Stimulated activated CD8-positive, alpha-beta memory T cell treated with anti-CD3 and anti-CD28 coated beads, Interleukin-7, amount 100 ng/mL, for 1 hour (primary cell): ENCODE data around the gene GDI1.
"Not testable (repeated sequence)": the region's sequence is repeated elsewhere in the genome, so short reads cannot be mapped to it uniquely, and the experiment has no call there.

Experiments
- DNase-seq, 2 donors: peaks; one replicate each; pipeline ENCODE4 v3.0.0-alpha.2; 2020; ENCODE audit warnings: low read depth in 2 of 2

GDI1 gene

DNA sequence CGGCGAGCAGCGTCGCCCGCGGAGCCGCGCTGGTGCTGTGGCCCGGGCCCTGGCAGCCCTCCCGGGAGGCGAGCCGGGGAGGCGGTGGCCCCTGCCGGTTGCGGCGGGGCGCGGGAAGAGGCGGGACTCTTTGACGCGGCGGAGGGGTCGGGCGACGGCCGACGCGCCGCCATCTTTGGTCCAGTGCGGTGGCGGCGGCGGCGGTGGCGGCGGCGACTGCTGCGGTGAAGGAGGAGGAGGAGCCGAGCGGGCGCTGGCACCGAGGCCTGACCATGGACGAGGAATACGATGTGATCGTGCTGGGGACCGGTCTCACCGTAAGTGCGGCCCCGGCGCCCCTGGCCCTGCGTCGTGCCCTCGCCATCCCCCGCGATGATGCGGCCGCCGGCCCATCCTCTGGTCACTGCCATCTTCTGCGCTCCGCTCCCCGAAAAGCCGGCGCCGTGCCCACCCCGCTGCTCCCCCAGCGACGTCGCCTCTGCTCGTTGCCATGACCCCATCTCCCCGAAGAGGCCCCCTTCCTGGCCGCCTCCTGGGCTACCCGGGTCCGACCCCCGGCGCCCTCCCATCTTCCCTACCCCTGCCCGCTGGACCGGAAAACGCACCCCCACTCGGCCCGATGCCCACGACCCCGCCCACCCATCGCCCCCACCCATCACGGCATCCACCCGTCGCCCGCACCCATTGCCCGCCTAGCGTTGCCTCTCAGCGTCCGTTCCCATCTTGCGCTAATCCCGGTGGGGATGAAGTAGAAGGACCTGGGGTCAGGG, at the start of gene GDI1:
Gene GDI1, plus strand, starts transcription at position 172 of the 770 bp plus-strand sequence. Its CDS starts 101 bp downstream, at position 273.
- DNase-seq: no peak

DNA sequence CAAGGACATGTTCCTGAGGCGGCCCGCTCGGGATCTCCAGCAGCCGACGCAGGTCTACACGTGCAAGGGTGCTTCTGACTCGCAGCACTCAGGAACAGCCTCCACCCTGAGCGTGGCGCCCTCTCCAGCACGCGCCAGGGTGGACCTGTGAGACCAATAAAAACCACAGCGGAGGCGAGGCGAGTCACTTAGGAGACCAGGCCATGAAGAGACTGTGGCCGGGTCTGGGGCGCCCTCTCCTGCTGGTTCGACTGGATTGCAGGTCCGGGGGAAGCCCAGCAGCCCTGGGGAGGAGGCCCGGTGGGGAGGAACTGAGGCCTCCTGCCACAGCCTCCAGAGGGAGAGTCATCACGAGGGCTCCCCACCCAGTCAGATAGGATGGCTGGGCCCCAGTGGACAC, 48.9 kb upstream of the GDI1 start:
- DNase-seq: not testable (repeated sequence)

DNA sequence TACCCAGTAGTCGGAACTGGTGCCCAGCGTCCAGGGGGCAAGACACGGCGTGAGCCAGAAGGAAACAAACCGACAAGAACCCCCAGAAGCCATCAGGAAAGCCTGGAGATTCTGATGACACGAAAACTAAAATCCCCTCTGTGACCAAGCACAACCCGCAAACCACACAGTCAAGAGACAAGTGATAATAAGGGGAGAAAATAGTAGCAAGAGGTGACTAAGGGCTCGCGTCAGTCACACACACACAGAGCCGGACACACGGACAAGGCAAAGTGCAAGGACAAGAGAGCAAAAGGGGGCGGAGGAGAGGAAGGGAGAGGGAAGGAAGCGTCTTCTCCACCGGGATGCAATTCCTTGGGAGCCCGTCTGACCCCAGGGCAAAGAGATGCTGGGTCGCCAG, 48.3 kb upstream of the GDI1 start:
- not testable (repeated sequence) for DNase-seq

DNA sequence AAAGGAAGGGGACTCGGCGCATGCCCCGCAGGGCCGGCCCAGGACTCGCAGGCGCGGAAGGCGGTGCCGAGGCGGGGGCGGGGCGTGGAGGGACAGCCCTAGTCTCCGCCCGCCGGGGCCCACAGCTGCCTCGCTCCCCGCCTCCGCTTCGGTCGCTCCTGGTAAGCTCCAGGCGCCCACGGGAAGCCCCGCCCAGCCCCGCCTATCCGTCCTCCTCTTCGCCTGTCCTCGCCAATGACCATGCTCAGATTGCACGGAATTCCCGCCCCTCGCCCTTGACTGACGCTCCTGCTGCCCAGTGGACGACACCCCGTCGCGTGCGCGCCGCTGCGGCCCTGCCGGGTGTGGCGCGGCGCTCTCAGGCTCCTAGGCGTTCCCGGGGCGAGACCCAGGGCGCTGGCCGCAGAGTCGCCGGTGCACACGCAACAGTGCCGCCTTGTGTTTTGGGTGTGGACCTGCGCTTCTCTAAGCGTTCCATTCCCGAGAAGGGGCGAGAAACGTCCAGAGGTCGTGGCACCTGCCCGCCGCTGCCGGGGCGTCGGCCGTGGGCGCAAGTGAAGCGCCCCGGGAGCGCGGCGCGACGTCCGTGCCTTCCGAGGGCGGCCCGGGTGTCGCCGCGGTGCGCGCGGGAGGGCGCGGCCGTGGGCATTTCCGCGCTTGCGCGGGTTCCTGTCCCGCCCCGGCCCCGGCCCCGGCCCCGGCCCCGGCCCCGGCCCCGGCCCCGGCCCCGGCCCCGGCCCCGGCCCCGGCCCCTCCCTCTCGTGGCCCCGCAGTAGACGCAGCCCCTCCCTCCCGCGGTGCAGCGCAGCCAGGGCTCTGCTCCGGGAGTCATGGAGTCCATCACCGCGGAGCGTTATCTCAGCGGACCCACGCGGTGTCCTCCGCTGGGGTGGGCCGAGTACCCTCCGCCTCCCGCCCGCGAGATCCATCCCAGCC, 46.9 kb upstream of the GDI1 start:
- not testable (repeated sequence) for DNase-seq

DNA sequence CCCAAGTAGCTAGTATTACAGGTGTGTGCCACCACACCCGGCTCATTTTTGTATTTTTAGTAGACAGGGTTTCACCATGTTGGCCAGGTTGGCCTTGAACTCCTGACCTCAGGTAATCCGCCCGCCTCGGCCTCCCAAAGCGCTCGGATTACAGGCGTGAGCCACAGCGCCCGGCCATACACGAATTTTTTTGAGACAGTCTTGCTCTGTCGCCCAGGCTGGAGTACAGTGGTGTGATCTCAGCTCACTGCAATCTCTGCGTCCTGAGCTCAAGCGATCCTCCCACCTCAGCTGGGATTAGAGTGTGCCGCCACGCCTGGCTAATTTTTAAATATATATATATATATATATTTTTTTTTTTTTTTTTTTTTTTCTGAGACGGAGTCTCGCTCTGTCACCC, 40.6 kb upstream of the GDI1 start:
- not testable (repeated sequence) for DNase-seq

DNA sequence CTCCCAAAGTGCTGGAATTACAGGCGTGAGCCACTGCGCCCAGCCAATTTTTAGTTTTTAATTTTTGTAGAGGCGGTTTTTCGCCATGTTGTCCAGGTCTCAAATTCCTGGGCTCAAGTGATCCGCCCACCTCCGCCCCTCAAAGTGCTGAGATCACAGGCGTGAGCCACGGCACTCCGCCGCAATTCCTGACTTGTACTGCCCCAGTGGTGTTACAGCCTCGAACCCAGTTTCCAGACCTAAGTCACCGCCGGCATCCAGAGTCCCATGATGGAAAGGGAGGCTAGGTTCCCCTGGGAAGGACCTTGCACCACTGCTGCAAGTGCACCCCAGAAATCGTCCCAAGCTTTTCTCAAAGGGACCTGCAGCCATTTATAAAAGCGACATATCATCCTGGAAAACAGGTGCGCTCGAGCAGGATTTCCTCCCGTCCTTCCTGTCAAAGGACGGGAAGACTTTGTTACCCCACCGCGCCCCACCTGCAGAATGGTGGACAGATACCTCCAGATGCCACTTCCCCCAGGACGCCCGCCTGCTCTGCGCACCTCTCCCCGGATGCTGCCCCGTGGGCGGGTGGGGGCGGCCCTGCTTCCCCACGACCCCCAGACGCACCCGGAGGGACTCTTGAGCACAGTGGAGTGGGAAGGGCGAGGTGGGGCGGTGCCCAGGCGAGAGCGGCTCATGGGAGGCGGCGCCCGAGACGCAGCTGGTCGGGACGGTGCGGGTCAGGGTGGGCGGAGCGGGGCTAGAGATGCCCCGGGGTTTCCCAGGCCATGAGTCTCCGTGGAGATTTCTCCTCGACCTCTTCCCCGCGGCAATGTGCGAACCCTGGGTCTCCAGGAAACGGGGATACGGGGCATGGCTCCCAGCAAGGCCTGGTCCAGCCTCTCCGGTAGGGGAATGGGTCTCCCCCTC, 39.7 kb upstream of the GDI1 start:
- DNase-seq: no peak

DNA sequence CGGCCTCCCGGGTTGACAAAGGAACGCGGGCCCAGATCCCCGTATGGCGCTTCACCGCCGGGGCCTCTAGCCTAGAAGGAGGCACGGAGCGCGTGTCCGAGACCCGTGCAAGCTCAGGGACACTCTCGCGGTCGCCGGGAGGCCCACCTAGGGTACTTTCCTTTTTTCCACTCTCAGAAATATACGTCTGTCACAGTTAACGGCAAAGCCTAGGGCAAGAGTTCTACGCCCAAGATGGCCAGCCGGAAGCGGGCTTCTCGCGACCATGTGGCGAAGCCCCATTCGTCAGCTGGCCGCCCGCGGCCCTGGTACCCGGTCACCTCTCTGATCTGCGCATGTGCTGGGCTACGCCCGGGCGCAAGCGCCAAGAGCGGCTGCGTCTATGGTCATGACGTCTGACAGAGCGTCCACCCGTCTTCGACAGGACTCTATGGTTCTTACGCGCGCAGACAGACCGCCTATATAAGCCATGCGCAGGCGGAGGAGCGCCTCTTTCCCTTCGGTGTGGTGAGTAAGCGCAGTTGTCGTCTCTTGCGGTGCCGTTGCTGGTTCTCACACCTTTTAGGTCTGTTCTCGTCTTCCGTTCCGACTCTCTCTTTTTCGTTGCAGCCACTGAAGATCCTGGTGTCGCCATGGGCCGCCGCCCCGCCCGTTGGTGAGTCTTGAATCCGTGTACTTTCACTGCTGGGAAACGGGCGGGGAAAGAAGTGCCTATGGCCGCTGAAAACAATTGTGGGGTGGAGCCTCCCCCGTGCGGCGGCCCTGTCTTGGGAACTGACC, 38.9 kb upstream of the GDI1 start, which contains the start of gene RPL10:
Gene RPL10, plus strand, starts transcription at position 490 of the 780 bp plus-strand sequence. Its CDS starts 143 bp downstream, at position 633.
- DNase-seq: peak; percentile 72 to 74

DNA sequence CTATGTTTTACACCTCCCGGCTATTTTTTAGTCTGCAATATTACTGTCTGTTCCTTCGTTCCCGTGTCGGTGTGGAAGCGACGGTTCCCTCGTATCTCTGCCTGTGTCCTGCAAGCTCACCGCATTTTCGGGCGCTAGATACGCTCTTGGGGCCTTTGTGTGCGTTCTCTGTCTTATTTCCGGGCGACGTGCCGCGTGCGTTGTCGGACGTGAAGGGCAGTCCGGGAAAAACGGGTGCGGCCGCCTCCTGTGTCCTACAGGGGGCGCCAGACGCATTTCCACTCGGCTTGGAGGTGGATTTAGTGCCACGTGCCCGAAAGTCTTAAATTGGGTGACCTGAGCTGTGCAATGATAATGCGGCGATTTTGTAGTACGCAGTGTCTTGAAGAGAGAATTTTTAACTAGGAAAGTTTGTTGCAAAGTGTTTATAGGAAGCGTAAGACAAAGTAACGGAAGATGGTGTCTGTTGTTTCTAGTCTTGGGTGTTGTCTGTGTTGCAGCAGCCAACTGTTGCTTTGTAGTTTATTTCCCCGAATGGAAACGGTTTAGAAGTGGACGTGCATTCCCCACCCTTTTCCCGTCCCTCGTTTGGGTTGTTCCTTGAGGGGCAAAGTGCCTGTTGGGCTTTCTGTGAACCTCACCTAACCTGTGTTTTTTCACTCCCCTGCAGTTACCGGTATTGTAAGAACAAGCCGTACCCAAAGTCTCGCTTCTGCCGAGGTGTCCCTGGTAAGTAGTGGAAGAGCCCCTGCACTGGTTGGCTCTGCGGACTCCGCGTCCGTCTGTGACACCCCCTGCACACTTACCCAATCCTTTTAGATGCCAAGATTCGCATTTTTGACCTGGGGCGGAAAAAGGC, 38.1 kb upstream of the GDI1 start:
- peak; percentile 58 to 63 for DNase-seq

DNA sequence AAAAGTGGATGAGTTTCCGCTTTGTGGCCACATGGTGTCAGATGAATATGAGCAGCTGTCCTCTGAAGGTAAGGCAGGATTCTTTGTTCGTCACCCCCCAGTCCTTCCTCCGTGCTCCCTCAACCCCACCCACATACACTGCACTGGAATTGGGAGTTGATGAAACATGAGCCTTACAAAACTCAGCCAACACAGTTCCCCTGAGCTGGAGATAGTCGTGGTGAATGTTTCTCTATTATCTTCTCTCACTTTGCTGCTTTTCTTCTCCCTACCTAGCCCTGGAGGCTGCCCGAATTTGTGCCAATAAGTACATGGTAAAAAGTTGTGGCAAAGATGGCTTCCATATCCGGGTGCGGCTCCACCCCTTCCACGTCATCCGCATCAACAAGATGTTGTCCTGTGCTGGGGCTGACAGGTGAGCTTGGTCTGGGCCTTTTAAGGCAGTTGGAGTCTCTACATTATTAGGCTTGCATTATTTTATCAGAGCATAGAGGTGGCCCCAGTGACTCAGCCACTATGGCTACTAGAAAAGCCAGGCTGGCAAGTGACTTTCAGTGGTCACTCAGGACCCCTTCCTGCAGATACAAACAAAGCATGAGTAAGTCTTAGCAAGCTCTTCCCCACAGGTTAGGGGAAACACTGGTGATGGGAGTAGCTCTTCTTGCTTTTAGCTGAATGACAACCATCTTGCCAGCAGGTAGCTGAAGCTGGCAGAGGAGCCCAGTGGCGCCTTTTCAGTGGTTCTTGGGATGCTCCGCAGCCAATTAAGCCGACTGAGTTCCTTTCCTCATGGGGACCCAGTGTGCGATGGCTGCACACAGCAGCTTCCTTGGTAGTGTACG, 37.2 kb upstream of the GDI1 start:
- DNase-seq: no peak

DNA sequence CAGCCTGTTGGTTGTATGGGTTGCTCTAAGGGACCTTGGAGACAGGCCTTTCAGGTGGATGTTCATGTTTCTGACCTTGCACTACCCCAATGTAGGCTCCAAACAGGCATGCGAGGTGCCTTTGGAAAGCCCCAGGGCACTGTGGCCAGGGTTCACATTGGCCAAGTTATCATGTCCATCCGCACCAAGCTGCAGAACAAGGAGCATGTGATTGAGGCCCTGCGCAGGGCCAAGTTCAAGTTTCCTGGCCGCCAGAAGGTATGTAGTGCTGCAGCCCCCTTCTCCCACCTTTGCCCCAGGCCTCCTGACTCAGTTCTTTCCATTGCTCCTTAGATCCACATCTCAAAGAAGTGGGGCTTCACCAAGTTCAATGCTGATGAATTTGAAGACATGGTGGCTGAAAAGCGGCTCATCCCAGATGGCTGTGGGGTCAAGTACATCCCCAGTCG, 36.6 kb upstream of the GDI1 start:
- not testable (repeated sequence) for DNase-seq

DNA sequence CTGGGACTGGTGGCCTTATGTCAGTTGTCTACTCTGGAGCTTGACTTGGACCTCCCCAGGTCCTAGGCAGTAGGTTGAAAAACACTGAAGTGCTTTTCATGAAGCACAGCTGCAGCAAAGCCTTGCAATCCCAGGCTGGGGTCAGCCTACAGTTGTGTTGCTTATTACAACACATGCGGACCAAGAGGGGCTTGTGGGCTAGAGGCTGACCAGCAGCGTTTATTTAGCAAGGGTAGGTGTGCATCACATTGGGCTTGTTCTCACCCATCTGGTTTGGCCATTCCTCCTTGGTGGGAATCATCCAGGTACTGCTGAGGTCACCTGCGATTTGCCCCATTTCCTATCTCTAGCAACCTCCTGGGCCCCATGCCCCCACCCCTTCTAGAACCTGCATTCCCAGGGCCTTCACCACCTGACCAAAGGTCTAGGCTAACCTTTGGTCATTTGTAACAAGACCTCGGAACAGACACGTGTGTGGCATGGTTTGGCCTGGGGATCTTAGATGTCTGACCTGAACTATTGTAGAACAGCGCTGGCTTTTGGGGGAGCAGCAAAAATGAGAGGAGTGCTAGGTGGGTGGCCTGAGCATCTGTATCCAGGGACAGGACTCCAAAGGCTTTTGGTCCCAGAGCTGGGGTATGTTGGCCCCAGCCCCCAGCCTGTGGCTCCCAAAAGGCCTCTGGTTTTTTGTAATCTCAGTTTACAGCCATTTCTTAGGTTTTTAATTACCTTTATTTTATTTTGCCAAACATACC, 35.7 kb upstream of the GDI1 start:
- no peak for DNase-seq

DNA sequence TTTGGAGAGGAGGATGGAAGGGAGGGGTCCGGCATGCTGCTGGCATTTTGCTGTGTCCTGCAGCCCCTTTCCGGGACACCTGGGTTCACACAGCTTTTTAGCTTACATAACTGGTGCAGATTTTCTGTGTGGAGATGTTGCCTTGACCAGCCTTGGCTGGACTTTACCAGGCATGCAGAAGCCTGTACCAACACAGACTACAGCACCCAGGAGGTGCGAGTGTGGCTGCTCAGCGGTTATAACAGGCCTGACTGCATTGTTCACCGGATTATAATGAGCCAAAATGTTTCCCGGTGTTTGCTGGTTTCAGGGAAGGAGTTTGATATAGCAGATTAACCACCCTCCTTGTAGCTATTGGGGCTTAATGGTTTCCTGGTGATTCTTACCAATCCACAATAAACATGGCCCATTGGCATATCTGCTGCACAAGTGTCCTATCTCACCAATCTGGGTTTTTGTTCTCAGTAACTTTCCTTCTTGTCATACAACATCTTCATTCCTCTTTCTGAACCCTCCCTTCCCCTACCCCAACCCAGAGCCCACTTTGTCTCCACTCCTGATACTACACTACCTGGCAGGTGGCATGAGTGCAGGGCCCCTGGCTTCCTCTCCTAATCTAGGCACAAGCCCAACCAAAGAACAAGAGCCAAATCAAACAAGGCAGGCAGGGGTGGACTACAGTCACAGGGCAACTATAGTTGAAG, 34.9 kb upstream of the GDI1 start:
- DNase-seq: no peak

DNA sequence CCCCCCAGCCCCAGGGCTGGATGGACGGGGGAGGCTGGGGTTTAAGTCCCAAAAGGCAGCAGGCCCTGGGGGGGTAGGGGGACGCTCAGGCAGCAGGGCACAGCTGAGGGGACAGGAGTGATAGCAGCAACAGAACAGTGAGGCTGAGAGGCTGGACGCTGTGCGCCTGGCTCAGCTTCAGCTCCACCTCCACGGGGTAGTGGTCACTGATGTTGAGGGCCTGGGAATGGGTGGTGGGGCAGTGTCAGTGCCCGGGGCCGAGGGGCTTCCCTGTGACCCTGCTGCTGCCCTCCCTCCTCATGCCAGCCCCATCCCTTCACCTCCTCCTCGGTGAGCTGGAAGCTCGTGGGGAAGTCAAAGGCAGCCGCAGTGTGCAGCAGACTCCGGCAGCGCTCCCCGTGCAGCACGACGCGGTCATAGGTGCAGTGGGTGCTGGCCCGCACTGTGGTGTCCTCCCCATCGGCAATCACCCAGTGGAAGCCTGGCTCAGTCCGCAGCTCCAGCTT, 34.3 kb upstream of the GDI1 start:
- no peak for DNase-seq

DNA sequence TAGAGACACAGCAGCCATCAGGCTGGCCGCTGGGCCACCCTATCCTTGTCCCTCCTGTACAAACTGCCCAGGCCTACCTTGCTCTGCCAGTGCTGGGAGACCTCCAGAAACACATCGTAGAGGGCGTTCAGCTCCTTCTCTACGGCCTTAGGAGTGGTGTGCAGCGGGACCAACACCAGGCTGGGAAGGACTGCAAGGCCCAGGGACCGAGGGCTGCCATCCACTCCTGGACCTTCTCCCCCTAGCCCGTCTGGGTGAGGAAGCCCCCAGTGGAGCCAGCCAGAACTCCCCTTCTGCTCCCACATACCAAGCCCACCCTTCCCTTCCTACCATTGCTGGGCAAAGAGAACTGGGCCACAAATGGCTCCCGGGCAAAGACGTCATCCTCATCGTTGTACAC, 33.8 kb upstream of the GDI1 start:
- DNase-seq: no peak

DNA sequence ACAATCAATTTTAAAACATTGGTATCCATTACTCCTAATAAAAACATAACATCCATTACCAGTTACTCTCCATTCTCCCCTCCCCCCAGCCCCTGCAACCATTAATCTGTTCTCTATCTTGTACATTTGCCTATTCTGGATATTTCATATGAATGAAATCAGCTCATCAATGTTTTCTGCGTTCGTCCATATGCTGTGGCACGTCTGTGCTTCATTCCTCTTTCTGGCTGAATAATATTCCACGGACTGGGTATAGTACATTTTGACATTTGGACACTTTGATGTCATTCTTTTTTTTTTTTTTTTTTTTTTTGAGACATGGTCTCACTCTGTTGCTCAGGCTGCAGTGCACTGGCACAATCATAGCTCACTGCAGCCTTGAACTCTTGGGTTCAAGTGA, 33.1 kb upstream of the GDI1 start:
- DNase-seq: no peak

DNA sequence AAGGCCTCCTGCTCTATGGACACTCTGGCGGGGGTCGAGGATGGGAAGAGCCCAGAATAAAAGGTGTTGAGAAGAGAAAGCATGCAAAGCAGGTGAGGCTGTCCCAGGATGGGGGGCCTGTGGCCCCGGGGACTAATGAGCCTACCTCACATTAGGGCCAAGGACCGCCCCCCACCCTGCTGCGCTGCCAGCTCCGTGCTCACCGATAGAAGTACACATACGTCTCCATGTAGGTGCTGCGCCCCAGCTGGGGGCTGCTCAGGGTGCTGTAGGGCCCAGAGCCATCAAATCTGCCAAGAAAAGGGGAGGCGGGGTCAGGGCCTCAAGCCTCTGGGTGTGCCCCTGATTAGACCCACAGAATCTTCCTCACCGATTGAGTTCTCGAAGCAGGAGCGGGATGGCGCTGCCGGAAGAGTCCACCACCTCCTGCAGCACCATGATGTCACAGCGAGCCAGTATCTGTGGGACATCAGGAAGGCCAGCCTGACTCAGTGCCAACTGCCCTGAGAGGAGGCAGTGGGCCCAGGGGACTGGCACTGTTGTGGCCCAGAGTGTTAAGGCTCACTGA, 32.2 kb upstream of the GDI1 start:
- no peak for DNase-seq
